GM12878 (cell line): ENCODE data around the gene SRC. TPM values are rescaled to one million over a fixed set of nuclear protein-coding genes. Genes with fewer than 3 reads are reported as not detected.

ENCODE experiments used
- ATAC-seq: fragments of 200-7000 bp; cut with Tn5 transposase; 3 replicates; pipeline ENCODE4 v1.9.1; 2020; ENCODE audit warnings: mild to moderate bottlenecking, moderate library complexity
- BruUV-seq: library from RNA; stranded (reverse); fragments of 400-500 nt; replicated peaks from 2 replicates; lab custom pipeline; 2021; lab: Mats Ljungman, UMichigan
- CTCF ChIA-PET: fragments of 300-600 bp; sonication (Branson Sonifier 250); formaldehyde crosslinking; extraction: SDS; loops from one replicate; lab custom pipeline; 2021; ENCODE audit warnings: inconsistent platforms; lab: Yijun Ruan, JAX
- POLR2A ChIA-PET: fragments of 350-600 bp; formaldehyde crosslinking; extraction: SDS; loops from one replicate; lab custom pipeline; 2021; ENCODE audit warnings: inconsistent platforms; lab: Charles Lee
- RAD21 ChIA-PET: fragments of 300-600 bp; sonication (Branson Sonifier 250); formaldehyde crosslinking; loops from one replicate; lab custom pipeline; 2023; ENCODE audit warnings: antibody characterized with exemption; ENCODE audit not compliant: unreplicated experiment; lab: Charles Lee
- SMC1A ChIA-PET: fragments of 300-600 bp; sonication (Branson Sonifier 250); formaldehyde crosslinking; loops from one replicate; lab custom pipeline; 2023; ENCODE audit not compliant: unreplicated experiment, uncharacterized antibody; lab: Charles Lee
- DNase-seq: peaks from one replicate; pipeline ENCODE4 v3.0.0-alpha.2; 2011; ENCODE audit warnings: low read depth, low spot score
- FAIRE-seq: peaks from 3 replicates; lab custom pipeline; 2011; peaks lifted over from hg19 to GRCh38; lab: Jason Lieb, UNC
- H2AFZ ChIP-seq: 2 replicates; pipeline ENCODE4 v1.6.0; 2011; ENCODE audit warnings: low read depth, low read length, control low read depth; ENCODE audit not compliant: control insufficient read depth
- H3K27ac ChIP-seq: 2 replicates; pipeline ENCODE4 v1.5.1; 2011; ENCODE audit warnings: control low read depth; ENCODE audit not compliant: control insufficient read depth, insufficient read depth
- H3K27me3 ChIP-seq, 2 experiments: replicated peaks in 1 of 2; 2 replicates each; pipeline versions ENCODE4 v1.6.0 to v1.6.1; 2011; ENCODE audit warnings: low read length in 1 of 2; ENCODE audit not compliant: control insufficient read depth in 2 of 2, insufficient read depth in 2 of 2
- H3K36me3 ChIP-seq, 2 experiments: 2 replicates each; pipeline ENCODE4 v1.5.1; 2011; ENCODE audit warnings: low read length in 1 of 2; ENCODE audit not compliant: control insufficient read depth in 2 of 2, insufficient read depth in 2 of 2
- H3K4me1 ChIP-seq: 2 replicates; pipeline ENCODE4 v1.6.1; 2011; ENCODE audit warnings: mild to moderate bottlenecking, low read length, moderate library complexity, mixed read lengths; ENCODE audit not compliant: control insufficient read depth, insufficient read depth
- H3K4me2 ChIP-seq: 2 replicates; pipeline ENCODE4 v1.6.0; 2011; ENCODE audit warnings: control low read depth; ENCODE audit not compliant: control insufficient read depth, insufficient read depth
- H3K4me3 ChIP-seq: fragments of 200-600 bp; sonication (generic); 2 replicates; pipeline ENCODE4 v1.5.1; 2016
- H3K79me2 ChIP-seq: 2 replicates; pipeline ENCODE4 v1.6.0; 2011; ENCODE audit warnings: low read length; ENCODE audit not compliant: control insufficient read depth, insufficient read depth
- H3K9ac ChIP-seq: 2 replicates; pipeline ENCODE4 v1.8.0; 2011; ENCODE audit warnings: low read length, control low read depth, mixed read lengths; ENCODE audit not compliant: control insufficient read depth, insufficient read depth
- H3K9me3 ChIP-seq: replicated peaks from 3 replicates; pipeline ENCODE4 v1.5.1; 2011; ENCODE audit warnings: mild to moderate bottlenecking, low read length; ENCODE audit not compliant: control insufficient read depth, insufficient read depth
- H4K20me1 ChIP-seq: 2 replicates; pipeline ENCODE4 v1.6.0; 2011; ENCODE audit not compliant: control insufficient read depth, insufficient read depth
- ATF3 ChIP-seq: IDR thresholded peaks from 2 replicates; pipeline ENCODE4 v1.6.1; 2011; ENCODE audit warnings: low read depth, mild to moderate bottlenecking, low read length, moderate library complexity, borderline replicate concordance; ENCODE audit errors: extremely low read depth
- CEBPB ChIP-seq, 2 experiments: fragments of 150-350 bp in 1 of 2; IDR thresholded peaks; 2 replicates each; pipeline ENCODE4 v1.6.1; 2012 to 2014; ENCODE audit warnings: low read depth in 2 of 2, low read length in 2 of 2, borderline replicate concordance in 1 of 2, inconsistent platforms in 1 of 2
- CHD4 ChIP-seq: fragments of 200-600 bp; sonication (generic); IDR thresholded peaks from 2 replicates; pipeline ENCODE4 v1.6.1; 2016; ENCODE audit warnings: mild to moderate bottlenecking
- E4F1 ChIP-seq: fragments of 450-650 bp; IDR thresholded peaks from 2 replicates; pipeline ENCODE4 v1.6.1; 2018; ENCODE audit warnings: borderline replicate concordance, mild to moderate bottlenecking; ENCODE audit not compliant: partially characterized antibody
- EZH2 ChIP-seq: IDR thresholded peaks from 2 replicates; pipeline ENCODE4 v1.6.1; 2012; ENCODE audit warnings: low read depth, mild to moderate bottlenecking, control low read depth, inconsistent platforms, low read length, borderline replicate concordance; ENCODE audit not compliant: control insufficient read depth
- LARP7 ChIP-seq: fragments of 450-650 bp; IDR thresholded peaks from 2 replicates; pipeline ENCODE4 v1.6.1; 2017; ENCODE audit warnings: mild to moderate bottlenecking
- MEF2A ChIP-seq: IDR thresholded peaks from 2 replicates; pipeline ENCODE4 v1.6.1; 2011; ENCODE audit warnings: low read depth, mild to moderate bottlenecking, low read length, moderate library complexity; ENCODE audit not compliant: insufficient read depth
- MTA2 ChIP-seq: fragments of 450-650 bp; IDR thresholded peaks from 2 replicates; pipeline ENCODE4 v1.6.1; 2016; ENCODE audit warnings: low read depth, mild to moderate bottlenecking, moderate library complexity
- PML ChIP-seq: IDR thresholded peaks from 2 replicates; pipeline ENCODE4 v1.6.1; 2012; ENCODE audit warnings: low read length, inconsistent platforms
- RUNX3 ChIP-seq: IDR thresholded peaks from 2 replicates; pipeline ENCODE4 v1.6.1; 2012; ENCODE audit warnings: low read length, inconsistent platforms
- SUPT20H ChIP-seq: IDR thresholded peaks from 2 replicates; pipeline ENCODE4 v1.6.1; 2011; ENCODE audit warnings: low read depth, mild to moderate bottlenecking, low read length, moderate library complexity, borderline replicate concordance; ENCODE audit not compliant: control insufficient read depth
- TCF7 ChIP-seq: IDR thresholded peaks from 2 replicates; pipeline ENCODE4 v1.6.1; 2014; ENCODE audit warnings: antibody characterized with exemption, borderline replicate concordance
- ZBTB33 ChIP-seq: fragments of 450-650 bp; IDR thresholded peaks from 2 replicates; pipeline ENCODE4 v1.6.1; 2017; ENCODE audit warnings: mild to moderate bottlenecking
- ZBTB4 ChIP-seq: fragments of 450-650 bp; formaldehyde crosslinking; IDR thresholded peaks from 2 replicates; pipeline ENCODE4 v1.4.0; 2022; ENCODE audit warnings: mild to moderate bottlenecking, moderate library complexity
- ZNF24 ChIP-seq: fragments of 450-650 bp; IDR thresholded peaks from 2 replicates; pipeline ENCODE4 v1.6.1; 2017; ENCODE audit warnings: antibody characterized with exemption, mild to moderate bottlenecking
- ZZZ3 ChIP-seq: IDR thresholded peaks from 2 replicates; pipeline ENCODE4 v1.6.1; 2011; ENCODE audit warnings: low read depth; ENCODE audit not compliant: control insufficient read depth, insufficient read length
- WGBS: methylation state at CpG from one replicate; pipeline ENCODE4 v1.1.6; 2016; ENCODE audit warnings: low lambda C conversion rate; ENCODE audit not compliant: insufficient replicate concordance, insufficient coverage; ENCODE audit errors: missing lambda C conversion rate; 5-methylcytosine and 5-hydroxymethylcytosine counted together
- in situ Hi-C: fragments of 300-500 bp; cut with MboI; formaldehyde crosslinking; loops from 9 replicates; pipeline ENCODE4 v1.14.3; 2018; ENCODE audit warnings: mixed read lengths
- intact Hi-C: fragments of 100-400 bp; cut with micrococcal nuclease; formaldehyde crosslinking; loops from one replicate; pipeline ENCODE4 v1.14.2; 2022; ENCODE audit not compliant: unreplicated experiment
- polyA plus RNA-seq, 11 experiments: library from polyadenylated mRNA; depleted of rRNA in 4 of 11; unstranded in 6 of 11; stranded (reverse) in 5 of 11; fragments of >200 nt; fragmentation: Nextera tagmentation in 4 of 11; fragmentation: Illumina TruSeq in 1 of 11; extraction: Ambion mirVana in 4 of 11; extraction: Trizol in 1 of 11; gene quantifications; 1 replicate in 1 of 11; 2 replicates in 10 of 11; pipeline versions ENCODE4 v1.2.1 to v1.2.3, GENCODE V29; 2011 to 2016; ENCODE audit warnings: inconsistent platforms in 2 of 11, missing spikeins in 2 of 11, low read depth in 1 of 11
- total RNA-seq, 4 experiments: library from RNA; depleted of rRNA in 3 of 4; stranded (reverse); fragments of >200 nt in 3 of 4; fragmentation: Illumina TruSeq in 1 of 4; extraction: Trizol in 1 of 4; gene quantifications; 2 replicates each; pipeline versions ENCODE4 v1.2.1 to v1.2.3, GENCODE V29; 2013 to 2021

Gene SRC
- total and polyA plus RNA-seq, 10 of the 15 experiments (the other 5 are each of a cell fraction or from before 2014, with no cell fraction given), result 0.60 to 71.3 (median 27.2) TPM

GRCh38 chr20:37411408-37412219, 65.7 kb downstream of the SRC start:
- RAD21 ChIA-PET, result no interaction called here
- FAIRE-seq, result peak; percentile 87
- TF ChIP-seq TCF7 (no peak), EZH2 (no peak), SUPT20H (no peak), RUNX3 (peak; percentile 86), ZBTB33 (no peak), LARP7 (no peak), MTA2 (no peak), MEF2A (no peak), E4F1 (peak; percentile 15), ZZZ3 (no peak), ZBTB4 (CRISPR knock-in tag) (no peak), PML (no peak), ZNF24 (no peak), CHD4 (no peak), CEBPB (IDR thresholded peaks at IDR 0.05; ENCODE audit: borderline replicate concordance in 1 of 2, low read depth in 2 of 2, low read length in 2 of 2) (no peak), ATF3 (no peak)

More at GRCh38 chr20:37411408-37412219, 65.7 kb downstream of the SRC start:
- H3K9me3 ChIP-seq, result no peaks in the 10 kb centered on the region
- no peaks in the 10 kb centered on the region for H4K20me1 ChIP-seq
- no peak overlapping the region for H3K27ac ChIP-seq
- ATAC-seq, result no peak
- no peak overlapping the region; the same call in 1 of the 2 replicates for H3K9ac ChIP-seq
- no peaks in the 10 kb centered on the region for H3K36me3 ChIP-seq
- CTCF ChIA-PET, result no interaction called here
- no peak overlapping the region; the same call in 1 of the 2 replicates for H3K4me3 ChIP-seq
- H3K4me1 ChIP-seq, result peaks cover 28% of the 10 kb centered on the region
- intact Hi-C loops, result no loop called here
- 34% methylated on average over 15 of the region's 17 CpGs for WGBS
- no peak overlapping the region; the same call in 1 of the 2 replicates for H2AFZ ChIP-seq
- no peaks in the 10 kb centered on the region for H3K27me3 ChIP-seq
- SMC1A ChIA-PET, result no interaction called here
- H3K4me2 ChIP-seq, result peak overlapping the region; percentile 81
- no peak for DNase-seq
- in situ Hi-C loops, result no loop called here
- POLR2A ChIA-PET, result no interaction called here
- no TSS peak for BruUV-seq
- no peaks in the 10 kb centered on the region for H3K79me2 ChIP-seq
